PC-3 (cell line): ENCODE results near the gene TMPO. TPM values are rescaled to one million over a fixed set of nuclear protein-coding genes. Genes with fewer than 3 reads are reported as not detected.

ENCODE experiments used
- ATAC-seq: fragments of 200-7000 bp; cut with Tn5 transposase; 2 replicates; pipeline ENCODE4 v1.9.1; 2020; ENCODE audit warnings: mild to moderate bottlenecking, moderate library complexity
- BruUV-seq: library from RNA; stranded (reverse); fragments of 400-500 nt; replicated peaks from 2 replicates; lab custom pipeline; 2021; lab: Mats Ljungman, UMichigan
- CTCF ChIA-PET: fragments of 300-600 bp; sonication (Branson Sonifier 250); formaldehyde crosslinking; loops from one replicate; lab custom pipeline; 2022; ENCODE audit warnings: antibody characterized with exemption; lab: Charles Lee
- POLR2A ChIA-PET: fragments of 300-600 bp; sonication (Branson Sonifier 250); formaldehyde crosslinking; loops from one replicate; lab custom pipeline; 2022; ENCODE audit warnings: antibody characterized with exemption; ENCODE audit not compliant: unreplicated experiment; lab: Charles Lee
- DNase-seq: peaks from one replicate; pipeline ENCODE4 v3.0.0-alpha.2; 2015
- H2AFZ ChIP-seq: fragments of 300-600 bp; sonication (generic); 2 replicates; pipeline ENCODE4 v1.6.0; 2016; ENCODE audit warnings: antibody characterized with exemption, low read length
- H3F3A ChIP-seq: fragments of 300-600 bp; sonication (generic); one replicate; pipeline ENCODE4 v1.6.0; 2017; ENCODE audit warnings: antibody characterized with exemption, low read length, control low read depth, mild to moderate bottlenecking; ENCODE audit not compliant: unreplicated experiment
- H3K27ac ChIP-seq: fragments of 300-600 bp; sonication (generic); 2 replicates; pipeline ENCODE4 v1.5.1; 2016; ENCODE audit warnings: mild to moderate bottlenecking, low read length
- H3K27me3 ChIP-seq: fragments of 300-600 bp; sonication (generic); 2 replicates; pipeline ENCODE4 v1.6.1; 2016; ENCODE audit warnings: low read length, mixed read lengths
- H3K36me3 ChIP-seq: fragments of 300-600 bp; sonication (generic); 2 replicates; pipeline ENCODE4 v1.6.1; 2016; ENCODE audit warnings: low read depth, mixed run types, low read length, mixed read lengths
- H3K4me1 ChIP-seq: fragments of 300-600 bp; sonication (generic); 2 replicates; pipeline ENCODE4 v1.5.1; 2016; ENCODE audit warnings: low read length; ENCODE audit not compliant: insufficient read depth
- H3K4me2 ChIP-seq: fragments of 300-600 bp; sonication (generic); 2 replicates; pipeline ENCODE4 v1.6.0; 2016; ENCODE audit warnings: low read length
- H3K4me3 ChIP-seq: fragments of 300-600 bp; sonication (generic); 2 replicates; pipeline ENCODE4 v1.5.1; 2016; ENCODE audit warnings: mild to moderate bottlenecking, low read length, mixed read lengths
- H3K79me2 ChIP-seq: fragments of 300-600 bp; sonication (generic); 2 replicates; pipeline ENCODE4 v1.6.1; 2017; ENCODE audit warnings: low read length, mixed read lengths
- H3K9ac ChIP-seq: fragments of 300-600 bp; sonication (generic); 2 replicates; pipeline ENCODE4 v1.6.0; 2016; ENCODE audit warnings: mild to moderate bottlenecking, low read length
- H3K9me2 ChIP-seq: fragments of 300-600 bp; sonication (generic); replicated peaks from 2 replicates; pipeline ENCODE4 v1.6.1; 2016; ENCODE audit warnings: mixed run types, low read length, mixed read lengths
- H3K9me3 ChIP-seq: fragments of 300-600 bp; sonication (generic); 2 replicates; pipeline ENCODE4 v1.6.1; 2016; ENCODE audit warnings: low read length, mixed read lengths
- H4K20me1 ChIP-seq: fragments of 300-600 bp; sonication (generic); 2 replicates; pipeline ENCODE4 v1.6.1; 2016; ENCODE audit warnings: low read length, mixed read lengths
- EZH2 ChIP-seq: fragments of 300-600 bp; sonication (generic); IDR thresholded peaks from one replicate; pipeline ENCODE4 v1.6.1; 2017; ENCODE audit warnings: antibody characterized with exemption, mild to moderate bottlenecking, low read length; ENCODE audit not compliant: unreplicated experiment
- EZH2phosphoT487 ChIP-seq: fragments of 300-600 bp; sonication (generic); IDR thresholded peaks from 2 replicates; pipeline ENCODE4 v1.6.1; 2018; ENCODE audit warnings: mild to moderate bottlenecking, antibody characterized with exemption, low read length, borderline replicate concordance
- intact Hi-C: fragments of 100-400 bp; cut with micrococcal nuclease; formaldehyde crosslinking; loops from 2 replicates; pipeline ENCODE4 v1.9.0; 2023
- total RNA-seq: library from RNA; depleted of rRNA; stranded (reverse); fragments of >200 nt; gene quantifications from 2 replicates; pipeline ENCODE4 v1.2.3, GENCODE V29; 2014
- TF ChIP-seq, protein P1 (sequence below): fragments of 300-600 bp; sonication (generic); conservative IDR thresholded peaks from 2 replicates; pipeline ENCODE4 v1.5.1; 2017; ENCODE audit warnings: antibody characterized with exemption, low read depth, mild to moderate bottlenecking, low read length

TMPO gene
- total RNA-seq, 1 experiment from 2014 or later, result 160 TPM

DNA sequence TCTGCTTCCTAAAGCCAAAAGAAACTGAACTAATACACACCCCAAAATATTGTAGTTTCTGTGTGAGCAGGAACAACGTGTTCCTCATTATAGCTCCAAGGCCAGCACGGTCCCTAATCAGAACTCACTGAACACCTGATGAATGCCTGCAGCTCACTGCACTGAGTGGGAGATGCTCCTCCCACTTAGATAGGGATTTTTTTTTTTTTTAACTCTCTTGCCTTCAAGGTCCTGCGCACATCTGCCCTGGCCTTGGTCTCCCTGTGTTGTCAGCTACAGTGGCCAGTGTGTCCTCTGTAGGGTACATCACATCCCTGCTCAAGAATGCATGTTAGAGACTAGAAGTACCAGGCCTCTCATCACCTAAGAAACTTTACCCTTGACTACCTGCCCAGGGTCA lies 44.3 kb upstream of the TMPO start:
- Histone ChIP-seq H3K9me3 (no peaks in the 10 kb centered on the region), H3K36me3 (no peaks in the 10 kb centered on the region), H3F3A (no peaks in the 10 kb centered on the region), H3K4me3 (no peak overlapping the region), H3K9me2 (no peaks in the 10 kb centered on the region), H3K27me3 (no peaks in the 10 kb centered on the region), H2AFZ (no peak overlapping the region), H3K4me2 (no peak overlapping the region), H3K4me1 (peaks cover 10% of the 10 kb centered on the region), H4K20me1 (no peaks in the 10 kb centered on the region), H3K9ac (no peak overlapping the region), H3K79me2 (no peaks in the 10 kb centered on the region), H3K27ac (no peak overlapping the region)
- ChIA-PET CTCF (no interaction called here), POLR2A (no interaction called here)
- DNase-seq (no peak), ATAC-seq (no peak)
- no TSS peak for BruUV-seq
- intact Hi-C loops, result no loop called here
- TF ChIP-seq EZH2phosphoT487 (no peak), EZH2 (no peak)
- TF ChIP-seq, protein P1, sequence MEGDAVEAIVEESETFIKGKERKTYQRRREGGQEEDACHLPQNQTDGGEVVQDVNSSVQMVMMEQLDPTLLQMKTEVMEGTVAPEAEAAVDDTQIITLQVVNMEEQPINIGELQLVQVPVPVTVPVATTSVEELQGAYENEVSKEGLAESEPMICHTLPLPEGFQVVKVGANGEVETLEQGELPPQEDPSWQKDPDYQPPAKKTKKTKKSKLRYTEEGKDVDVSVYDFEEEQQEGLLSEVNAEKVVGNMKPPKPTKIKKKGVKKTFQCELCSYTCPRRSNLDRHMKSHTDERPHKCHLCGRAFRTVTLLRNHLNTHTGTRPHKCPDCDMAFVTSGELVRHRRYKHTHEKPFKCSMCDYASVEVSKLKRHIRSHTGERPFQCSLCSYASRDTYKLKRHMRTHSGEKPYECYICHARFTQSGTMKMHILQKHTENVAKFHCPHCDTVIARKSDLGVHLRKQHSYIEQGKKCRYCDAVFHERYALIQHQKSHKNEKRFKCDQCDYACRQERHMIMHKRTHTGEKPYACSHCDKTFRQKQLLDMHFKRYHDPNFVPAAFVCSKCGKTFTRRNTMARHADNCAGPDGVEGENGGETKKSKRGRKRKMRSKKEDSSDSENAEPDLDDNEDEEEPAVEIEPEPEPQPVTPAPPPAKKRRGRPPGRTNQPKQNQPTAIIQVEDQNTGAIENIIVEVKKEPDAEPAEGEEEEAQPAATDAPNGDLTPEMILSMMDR, result no peak

DNA sequence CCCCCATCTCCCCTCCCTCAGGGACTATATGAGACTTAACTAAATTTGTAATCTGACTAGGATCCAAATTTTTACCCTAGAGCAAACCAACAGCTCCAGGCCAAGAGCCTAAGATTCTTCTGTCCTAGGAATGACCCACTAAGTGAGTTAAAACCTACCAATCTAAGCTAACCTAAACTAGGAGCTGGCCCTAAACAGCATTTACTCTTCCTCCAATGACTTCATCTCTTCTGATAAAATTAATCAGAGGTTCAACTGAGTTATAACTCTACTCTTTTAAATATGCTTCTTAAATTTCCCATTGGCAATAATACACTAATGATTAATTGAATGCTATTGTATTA lies 39.9 kb upstream of the TMPO start:
- ATAC-seq (peak; percentile 56), DNase-seq (no peak)
- H3K4me2 ChIP-seq, result peak overlapping the region; percentile 49
- no peak overlapping the region for H3K9ac ChIP-seq
- H2AFZ ChIP-seq, result peak overlapping the region; percentile 57
- H3K9me2 ChIP-seq, result no peaks in the 10 kb centered on the region
- no peaks in the 10 kb centered on the region for H4K20me1 ChIP-seq
- intact Hi-C loops, result no loop called here
- H3K79me2 ChIP-seq, result no peaks in the 10 kb centered on the region
- ChIA-PET POLR2A (no interaction called here), CTCF (interaction anchor here (0.7 kb wide), 1 partner anchor 15 kb away, joined by 3 read pairs; no protein-coding TSS in a partner anchor)
- no peaks in the 10 kb centered on the region for H3F3A ChIP-seq
- H3K27ac ChIP-seq, result no peak overlapping the region
- TF ChIP-seq EZH2 (no peak), EZH2phosphoT487 (no peak)
- TF ChIP-seq, protein P1, result no peak
- H3K4me1 ChIP-seq, result peaks cover 10% of the 10 kb centered on the region
- H3K9me3 ChIP-seq, result no peaks in the 10 kb centered on the region
- H3K27me3 ChIP-seq, result no peaks in the 10 kb centered on the region
- H3K36me3 ChIP-seq, result no peaks in the 10 kb centered on the region
- no TSS peak for BruUV-seq
- no peak overlapping the region for H3K4me3 ChIP-seq

DNA sequence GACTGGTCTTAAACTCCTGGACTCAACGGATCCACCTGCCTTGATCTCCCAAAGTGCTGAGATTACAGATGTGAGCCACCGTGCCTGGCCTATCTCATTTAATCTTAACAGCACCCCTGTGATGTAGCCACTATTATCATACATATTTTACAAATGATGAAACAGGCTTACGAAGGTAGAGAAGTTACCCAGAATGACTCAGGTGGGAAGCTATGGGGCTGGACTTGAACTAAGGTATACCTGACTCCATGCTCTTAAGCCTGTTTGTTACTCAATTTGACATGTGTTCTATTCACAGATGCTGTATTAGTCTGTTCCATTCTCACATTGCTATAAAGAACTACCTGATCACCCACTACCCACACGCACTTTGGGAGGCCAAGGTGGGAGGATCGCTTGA lies 36.8 kb upstream of the TMPO start:
- no peaks in the 10 kb centered on the region for H3K9me2 ChIP-seq
- TF ChIP-seq EZH2 (no peak), EZH2phosphoT487 (no peak)
- TF ChIP-seq, protein P1, result no peak
- H3K9me3 ChIP-seq, result no peaks in the 10 kb centered on the region
- H3K9ac ChIP-seq, result no peak overlapping the region
- ATAC-seq (no peak), DNase-seq (no peak)
- ChIA-PET POLR2A (no interaction called here), CTCF (no interaction called here)
- intact Hi-C loops, result no loop called here
- no peaks in the 10 kb centered on the region for H4K20me1 ChIP-seq
- H3K27me3 ChIP-seq, result no peaks in the 10 kb centered on the region
- H3K36me3 ChIP-seq, result no peaks in the 10 kb centered on the region
- H3K27ac ChIP-seq, result no peak overlapping the region
- BruUV-seq, result no TSS peak
- H3K4me1 ChIP-seq, result peaks cover 10% of the 10 kb centered on the region
- H2AFZ ChIP-seq, result no peak overlapping the region
- H3K4me2 ChIP-seq, result no peak overlapping the region
- no peaks in the 10 kb centered on the region for H3F3A ChIP-seq
- H3K79me2 ChIP-seq, result no peaks in the 10 kb centered on the region
- H3K4me3 ChIP-seq, result no peak overlapping the region
